ENCODE results near the gene SMIM43. TPM values are rescaled to one million over a fixed set of nuclear protein-coding genes. Genes with fewer than 3 reads are reported as not detected.

The SMIM43 gene
- total RNA-seq, 1 experiment from 2014 or later: not detected

- no peak for TF ChIP-seq EGR1 (IDR thresholded peaks at IDR 0.05; ENCODE audit: low read depth)
- TF ChIP-seq ZNF274 (IDR thresholded peaks at IDR 0.05; ENCODE audit: low read depth, low read length): no peak
- TF ChIP-seq POLR2AphosphoS5 (IDR thresholded peaks at IDR 0.05; ENCODE audit: low read depth, low read length): no peak
- TF ChIP-seq CBX3 (IDR thresholded peaks at IDR 0.05; ENCODE audit: low read depth): no peak
- TF ChIP-seq ZBTB33 (IDR thresholded peaks at IDR 0.05; ENCODE audit: extremely low read depth, insufficient replicate concordance, low read length): no peak
- TF ChIP-seq ELF1 (IDR thresholded peaks at IDR 0.05; ENCODE audit: borderline replicate concordance, low read depth): no peak
- TF ChIP-seq POLR2A (IDR thresholded peaks at IDR 0.05; ENCODE audit: borderline replicate concordance, extremely low read depth, insufficient read depth, insufficient read length): no peak
- TF ChIP-seq SIN3A (IDR thresholded peaks at IDR 0.05; ENCODE audit: low read depth): no peak
- no peak for TF ChIP-seq EZH2phosphoT487 (IDR thresholded peaks at IDR 0.05; ENCODE audit: borderline replicate concordance)
- TF ChIP-seq ATF3 (IDR thresholded peaks at IDR 0.05): no peak
- TF ChIP-seq SRF (IDR thresholded peaks at IDR 0.05; ENCODE audit: low read depth): no peak
- TF ChIP-seq FOSL1 (IDR thresholded peaks at IDR 0.05; ENCODE audit: low read depth): no peak
- TF ChIP-seq REST (IDR thresholded peaks at IDR 0.05; ENCODE audit: low read depth): no peak
- no peak for TF ChIP-seq TCF7L2 (IDR thresholded peaks at IDR 0.05; ENCODE audit: borderline replicate concordance, extremely low read depth, insufficient read depth, insufficient read length)
- Histone ChIP-seq H3K4me2 (ENCODE audit: low read length) (no peak overlapping the region), H3K27ac (ENCODE audit: low read depth, low read length) (no peak overlapping the region), H3K4me1 (ENCODE audit: control insufficient read depth in 1 of 2, insufficient read depth in 2 of 2, low read length in 2 of 2) (no peaks in the 10 kb centered on the region), H2AFZ (ENCODE audit: low read depth, low read length, poor library complexity, severe bottlenecking) (no peak overlapping the region), H3K27me3 (ENCODE audit: insufficient read depth, low read length) (no peaks in the 10 kb centered on the region), H3K9me2 (ENCODE audit: insufficient read depth) (no peaks in the 10 kb centered on the region), H3K9ac (ENCODE audit: low read length) (no peak overlapping the region), H3K9me3 (ENCODE audit: control insufficient read depth in 1 of 2, insufficient read depth in 1 of 2, low read depth in 1 of 2, low read length in 2 of 2) (no peaks in the 10 kb centered on the region), H4K20me1 (ENCODE audit: insufficient read depth) (no peaks in the 10 kb centered on the region), H3K36me3 (ENCODE audit: control insufficient read depth in 1 of 2, insufficient read depth in 2 of 2, low read length in 2 of 2) (no peaks in the 10 kb centered on the region), H3K79me2 (ENCODE audit: insufficient read depth, low read length) (no peaks in the 10 kb centered on the region), H3K4me3 (replicated peaks in 1 of 2; ENCODE audit: low read depth in 1 of 2, low read length in 2 of 2) (no peak overlapping the region)
- ChIA-PET RAD21 (ENCODE audit: low non-redundant PET in 1 of 2, low total read pairs in 2 of 2, uncharacterized antibody in 2 of 2, unreplicated experiment in 2 of 2) (no interaction called here), POLR2A (no interaction called here), CTCF (no interaction called here)
- no peak for ATAC-seq
- BruUV-seq (replicated peaks): no TSS peak
- DNase-seq (ENCODE audit: low read depth, low spot score): no peak
- intact Hi-C loops (cut with micrococcal nuclease): no loop called here
Observed at GRCh38 chr4:121789455-121789854, 24.5 kb upstream of the SMIM43 start.
